Measurements from ENCODE around the gene SELENOT. TPM values are rescaled to one million over a fixed set of nuclear protein-coding genes. Genes with fewer than 3 reads are reported as not detected.
"Not testable (repeated sequence)": the region's sequence is repeated elsewhere in the genome, so short reads cannot be mapped to it uniquely, and the experiment has no call there.

SELENOT gene
- polyA plus RNA-seq, 12 donors: 41.9 to 67.8 (median 57.4) TPM; not detected in 1

GRCh38 chr3:150602426-150603152, 532 bp upstream of the SELENOT start:
- DNase-seq: no peak

- no peak for DNase-seq
Observed at GRCh38 chr3:150603980-150604319, 829 bp downstream of the SELENOT start.

DNA sequence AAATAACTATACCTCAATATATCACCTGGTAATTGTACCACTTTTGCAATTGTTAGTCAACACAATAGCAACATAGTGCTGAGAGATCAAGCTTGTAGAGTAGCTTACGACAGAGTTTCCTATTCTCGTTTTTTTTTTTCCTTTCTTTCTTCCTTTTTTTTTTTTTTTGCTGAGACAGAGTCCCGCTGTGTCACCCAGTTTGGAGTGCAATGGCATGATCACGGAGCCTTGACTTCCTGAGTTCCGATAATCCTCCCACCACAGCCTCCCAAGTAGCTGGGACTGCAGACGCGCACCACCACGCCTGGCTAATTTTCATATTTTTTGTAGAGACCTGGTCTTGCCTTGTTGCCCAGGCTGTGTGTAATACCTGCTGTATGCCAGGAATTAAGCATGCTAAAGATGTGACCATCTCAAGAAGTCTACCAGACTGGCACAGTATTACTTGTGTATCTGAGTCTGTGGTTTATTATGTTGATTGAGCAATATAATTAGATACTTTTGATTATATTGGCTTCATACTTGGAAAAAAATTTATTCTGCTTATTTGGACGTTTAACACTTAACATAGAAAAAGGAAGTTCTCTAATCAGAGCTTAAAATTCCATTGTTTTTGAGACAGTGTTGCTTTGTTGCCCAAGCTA, 3.0 kb downstream of the SELENOT start:
- no peak for DNase-seq

GRCh38 chr3:150607267-150608065, 4.3 kb downstream of the SELENOT start:
- no peak for DNase-seq

- no peak for DNase-seq
Observed at GRCh38 chr3:150609988-150610387, 6.9 kb downstream of the SELENOT start.

GRCh38 chr3:150610785-150611184, 7.7 kb downstream of the SELENOT start:
- DNase-seq: no peak

GRCh38 chr3:150611666-150612065, 8.5 kb downstream of the SELENOT start:
- DNase-seq: no peak

DNA sequence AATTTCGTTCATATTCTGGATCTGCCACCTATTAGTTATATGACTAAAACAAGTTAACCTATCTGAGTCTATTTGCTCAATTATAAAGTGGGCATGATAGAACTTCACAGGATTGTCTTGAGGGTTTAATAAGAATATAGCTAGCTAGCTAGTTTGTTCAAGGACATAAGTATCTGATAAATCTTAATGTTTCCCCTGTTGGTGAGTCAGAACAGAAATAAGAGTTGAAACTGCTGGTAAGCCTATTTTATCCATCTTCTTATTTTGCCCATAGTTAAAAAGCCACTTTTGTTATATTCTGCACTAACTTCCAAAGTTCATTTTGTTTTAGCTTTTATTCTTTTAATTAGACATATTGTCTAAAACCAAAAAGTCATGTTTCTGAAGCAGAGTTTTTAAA, 9.4 kb downstream of the SELENOT start:
- no peak for DNase-seq

DNA sequence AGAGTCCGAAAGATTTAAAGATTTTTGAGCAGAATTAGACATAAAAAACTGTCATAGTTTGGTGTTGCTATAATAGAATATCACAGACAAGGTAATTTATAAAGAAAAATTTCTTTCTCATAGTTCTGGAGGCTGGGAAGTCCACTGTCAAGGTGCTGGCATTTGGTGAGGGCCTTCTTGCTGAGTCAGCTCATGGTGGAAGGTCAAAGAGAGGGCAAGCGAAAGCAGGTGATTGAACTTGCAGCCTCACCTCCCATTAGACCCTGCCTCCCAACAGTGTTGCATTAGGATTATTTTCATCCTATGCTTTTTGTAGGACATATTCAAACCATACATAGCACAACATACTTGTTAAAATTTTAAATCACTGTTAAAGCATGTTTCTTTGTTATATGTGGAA, 9.9 kb downstream of the SELENOT start:
- DNase-seq: no peak

GRCh38 chr3:150613709-150614480, 10.8 kb downstream of the SELENOT start:
- DNase-seq: no peak

DNA sequence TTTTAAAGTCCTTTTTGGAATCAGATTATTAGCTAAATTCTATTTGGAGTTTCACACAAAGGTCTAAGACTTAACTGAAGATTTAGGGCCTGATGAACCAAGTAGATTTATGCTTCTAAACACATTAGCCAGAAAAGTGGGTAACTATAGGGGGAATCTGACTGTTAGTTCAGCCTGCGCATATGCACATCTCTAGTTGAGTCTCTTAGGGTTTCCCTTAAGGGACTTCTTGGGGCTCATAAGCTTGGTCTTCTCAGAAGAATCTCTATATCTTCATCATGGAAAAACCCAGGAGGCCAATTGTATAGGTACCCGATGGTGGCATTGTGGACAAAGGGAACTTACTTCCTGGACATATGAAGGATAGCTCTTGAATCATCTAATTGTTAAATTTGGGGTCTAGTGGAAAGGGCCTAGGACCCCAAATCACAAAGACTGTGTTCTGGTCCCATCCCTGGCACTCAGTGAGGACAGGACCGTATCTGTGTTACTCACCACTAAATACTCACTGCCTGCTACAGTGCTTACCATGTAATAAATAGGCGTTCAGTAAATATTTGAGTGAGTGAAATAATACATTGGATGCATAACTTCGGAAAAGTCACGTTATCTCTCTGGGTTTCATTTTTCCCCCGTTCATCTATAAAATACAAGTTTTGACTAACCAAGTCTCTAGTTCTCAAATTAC, 17.0 kb downstream of the SELENOT start:
- DNase-seq: no peak

DNA sequence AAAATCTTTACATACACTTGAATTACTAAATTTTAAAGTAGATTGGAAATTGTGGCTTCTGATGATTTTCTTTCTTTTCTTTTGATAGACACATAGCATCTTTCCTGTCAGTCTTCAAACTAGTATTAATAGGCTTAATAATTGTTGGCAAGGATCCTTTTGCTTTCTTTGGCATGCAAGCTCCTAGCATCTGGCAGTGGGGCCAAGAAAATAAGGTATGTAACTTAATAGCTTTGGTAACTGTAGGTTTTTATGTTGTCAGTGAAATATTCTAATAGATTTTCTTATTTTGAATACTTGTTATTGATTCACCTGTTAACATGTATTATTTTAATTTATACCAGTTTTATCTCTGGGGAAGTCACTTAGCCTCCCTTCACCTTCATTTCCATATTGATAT, 19.8 kb downstream of the SELENOT start:
- DNase-seq: not testable (repeated sequence)

GRCh38 chr3:150623945-150624344, 20.8 kb downstream of the SELENOT start:
- no peak for DNase-seq

DNA sequence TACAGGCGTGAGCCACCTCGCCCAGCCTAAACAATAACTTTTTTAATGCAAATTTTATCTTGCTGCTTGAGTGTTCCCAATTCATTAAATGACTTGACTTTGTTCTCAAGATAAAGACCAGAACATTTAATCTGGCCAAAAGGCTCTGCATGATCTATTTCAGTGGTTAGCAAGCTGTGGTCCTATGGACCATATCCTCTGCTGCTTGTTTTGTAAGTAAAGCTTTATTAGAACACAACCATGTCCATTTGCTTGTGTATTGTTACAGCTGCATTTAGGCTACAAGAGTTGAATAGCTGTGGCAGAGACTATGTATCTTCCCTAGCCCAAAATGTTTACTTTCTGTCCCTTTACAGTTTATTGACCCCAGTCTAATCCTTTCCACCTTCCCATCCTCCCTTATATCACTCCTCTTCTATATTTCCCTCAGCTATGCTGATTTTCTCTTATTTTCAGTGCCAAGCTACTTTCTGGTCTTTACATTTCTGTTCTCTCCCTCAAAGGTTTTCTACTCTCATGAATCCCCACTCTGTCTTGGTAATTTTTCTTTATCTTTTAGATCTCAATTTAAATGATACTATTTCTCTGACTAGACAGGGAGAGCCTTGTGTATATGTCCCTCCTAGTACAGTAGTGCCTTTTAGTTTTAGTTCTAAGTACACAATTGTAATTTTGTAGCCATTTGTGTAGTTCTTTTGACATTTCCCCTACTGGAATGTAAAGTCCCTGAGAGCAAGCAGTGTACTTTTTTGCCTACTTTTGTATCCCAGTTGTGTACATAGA, 23.2 kb downstream of the SELENOT start:
- DNase-seq: no peak

DNA sequence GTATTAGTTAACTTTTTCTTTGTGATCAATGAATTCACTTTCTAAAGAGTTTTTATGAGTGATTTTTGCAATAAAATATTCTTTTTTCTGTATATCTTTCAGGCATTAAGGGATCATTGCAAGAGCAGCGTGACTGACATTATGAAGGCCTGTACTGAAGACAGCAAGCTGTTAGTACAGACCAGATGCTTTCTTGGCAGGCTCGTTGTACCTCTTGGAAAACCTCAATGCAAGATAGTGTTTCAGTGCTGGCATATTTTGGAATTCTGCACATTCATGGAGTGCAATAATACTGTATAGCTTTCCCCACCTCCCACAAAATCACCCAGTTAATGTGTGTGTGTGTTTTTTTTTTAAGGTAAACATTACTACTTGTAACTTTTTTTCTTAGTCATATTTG, 24.4 kb downstream of the SELENOT start:
- peak; percentile 17 for DNase-seq

DNA sequence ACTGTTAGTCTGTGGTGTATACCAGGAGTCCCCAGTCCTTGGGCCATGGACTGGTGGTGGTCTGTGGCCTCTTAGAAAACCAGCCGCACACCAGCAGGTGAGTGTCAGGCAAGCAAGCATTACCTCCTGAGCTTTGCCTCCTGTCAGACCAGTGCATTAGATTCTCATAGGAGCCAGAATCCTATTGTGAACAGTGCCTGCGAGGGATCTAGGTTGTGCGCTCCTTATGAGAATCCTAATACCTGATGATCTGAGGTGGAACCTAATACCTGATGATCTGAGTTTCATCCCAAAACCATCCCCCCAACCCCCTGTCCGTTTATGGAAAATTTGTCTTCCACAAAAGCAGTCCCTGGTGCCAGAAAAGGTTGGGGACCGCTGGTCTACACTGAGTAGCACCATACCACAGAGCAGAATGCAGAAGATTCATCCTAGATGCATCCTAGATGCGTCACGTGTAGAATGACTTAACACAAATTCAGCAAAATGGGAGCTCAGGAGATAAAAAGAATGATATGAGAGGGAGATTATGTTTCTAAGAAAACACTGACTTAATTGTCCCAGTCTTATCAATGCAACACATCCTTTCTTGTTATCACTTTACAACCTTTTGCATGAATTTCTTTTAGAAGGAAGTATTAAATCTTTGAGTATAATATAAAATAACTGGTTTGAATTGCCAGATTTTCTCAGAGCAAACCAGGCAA, 28.5 kb downstream of the SELENOT start:
- DNase-seq: no peak

GRCh38 chr3:150635076-150635475, 32.0 kb downstream of the SELENOT start:
- DNase-seq: no peak

GRCh38 chr3:150635526-150635925, 32.4 kb downstream of the SELENOT start:
- no peak for DNase-seq

GRCh38 chr3:150636258-150636657, 33.1 kb downstream of the SELENOT start:
- DNase-seq: no peak

GRCh38 chr3:150639262-150639661, 36.1 kb downstream of the SELENOT start:
- no peak for DNase-seq
